ENCODE data around the gene ARHGEF25. TPM values are rescaled to one million over a fixed set of nuclear protein-coding genes. Genes with fewer than 3 reads are reported as not detected.
"Not testable (repeated sequence)": the region's sequence is repeated elsewhere in the genome, so short reads cannot be mapped to it uniquely, and the experiment has no call there.

Gene ARHGEF25
- total RNA-seq, 2 experiments from 2014 or later, result 1.1 to 1.2 TPM

GRCh38 chr12:57630891-57631433, 19.7 kb downstream of the ARHGEF25 start:
- Mint-ChIP-seq H3K4me1 (ENCODE audit: low read depth) (peaks cover 18% of the 10 kb centered on the region), H3K4me3 (no peak overlapping the region), H3K9me3 (no peaks in the 10 kb centered on the region), H3K36me3 (ENCODE audit: low read depth) (no peaks in the 10 kb centered on the region), H3K27ac (no peak overlapping the region), H3K27me3 (peaks cover 72% of the 10 kb centered on the region)
- no peak for TF ChIP-seq CTCF (IDR thresholded peaks at IDR 0.05)
- intact Hi-C loops (cut with micrococcal nuclease), result no loop called here
- no peak for DNase-seq
- ChIA-PET POLR2A (interaction anchor here (0.6 kb wide), 1 partner anchor 115 kb away, joined by 3 read pairs; no protein-coding TSS in a partner anchor), CTCF (interaction anchor here (1.2 to 4.9 kb wide), 3 partner anchors 8 to 48 kb away, joined by 3 to 28 read pairs (median 8); no protein-coding TSS in a partner anchor)
- no peak for ATAC-seq

GRCh38 chr12:57631566-57632072, 20.4 kb downstream of the ARHGEF25 start:
- peaks cover 65% of the 10 kb centered on the region for H3K27me3 Mint-ChIP-seq

GRCh38 chr12:57632073-57632957, 21.1 kb downstream of the ARHGEF25 start:
- Mint-ChIP-seq H3K4me1 (ENCODE audit: low read depth) (peaks cover 15% of the 10 kb centered on the region), H3K9me3 (no peaks in the 10 kb centered on the region), H3K27me3 (peaks cover 59% of the 10 kb centered on the region), H3K4me3 (peak overlapping the region; percentile 48), H3K36me3 (ENCODE audit: low read depth) (no peaks in the 10 kb centered on the region), H3K27ac (no peak overlapping the region)
- intact Hi-C loops (cut with micrococcal nuclease), result no loop called here
- no peak for TF ChIP-seq CTCF (IDR thresholded peaks at IDR 0.05)
- ChIA-PET POLR2A (no interaction called here), CTCF (interaction anchor here (0.7 to 4.9 kb wide), 11 partner anchors 10 to 110 kb away, joined by 3 to 28 read pairs (median 5); no protein-coding TSS in a partner anchor)
- DNase-seq (peak; percentile 43), ATAC-seq (peak; percentile 34)

More at GRCh38 chr12:57631566-57632072, 20.4 kb downstream of the ARHGEF25 start:
- intact Hi-C loops (cut with micrococcal nuclease), result no loop called here
- DNase-seq (no peak), ATAC-seq (no peak)
- no peaks in the 10 kb centered on the region for H3K9me3 Mint-ChIP-seq
- CTCF ChIA-PET, result interaction anchor here (1.2 to 4.9 kb wide), 3 partner anchors 9 to 48 kb away, joined by 3 to 28 read pairs (median 8); no protein-coding TSS in a partner anchor
- peaks cover 18% of the 10 kb centered on the region for H3K4me1 Mint-ChIP-seq (ENCODE audit: low read depth)
- H3K36me3 Mint-ChIP-seq (ENCODE audit: low read depth), result no peaks in the 10 kb centered on the region
- POLR2A ChIA-PET, result no interaction called here
- H3K4me3 Mint-ChIP-seq, result peak overlapping the region; percentile 41
- no peak for TF ChIP-seq CTCF (IDR thresholded peaks at IDR 0.05)
- H3K27ac Mint-ChIP-seq, result no peak overlapping the region

GRCh38 chr12:57632958-57633840, 22.0 kb downstream of the ARHGEF25 start, which contains the start of gene B4GALNT1:
B4GALNT1 (minus strand) TSS chr12:57633201; CDS start chr12:57632132, 1,069 bp downstream.
- ATAC-seq (peak; percentile 80), DNase-seq (peak; percentile 58)
- intact Hi-C loops (cut with micrococcal nuclease), result no loop called here
- peak; percentile 81 for TF ChIP-seq CTCF (IDR thresholded peaks at IDR 0.05)
- H3K27ac Mint-ChIP-seq, result no peak within 1 kb of the TSS
- ChIA-PET CTCF (interaction anchor here (0.6 to 4.9 kb wide), 19 partner anchors 9 to 175 kb away, joined by 3 to 28 read pairs (median 4); no protein-coding TSS in a partner anchor), POLR2A (no interaction called here)
- peaks cover 53% of the 10 kb centered on the region for H3K27me3 Mint-ChIP-seq
- H3K36me3 Mint-ChIP-seq (ENCODE audit: low read depth), result no peaks in the 10 kb centered on the region
- H3K4me3 Mint-ChIP-seq, result peak within 1 kb of the TSS; percentile 48
- no peaks in the 10 kb centered on the region for H3K9me3 Mint-ChIP-seq
- peaks cover 10% of the 10 kb centered on the region for H3K4me1 Mint-ChIP-seq (ENCODE audit: low read depth)

GRCh38 chr12:57636731-57637130, 25.5 kb downstream of the ARHGEF25 start:
- H3K9me3 Mint-ChIP-seq; DNase-seq; intact Hi-C loops (cut with micrococcal nuclease); H3K27ac Mint-ChIP-seq; H3K4me1 Mint-ChIP-seq (ENCODE audit: low read depth); H3K36me3 Mint-ChIP-seq (ENCODE audit: low read depth); H3K4me3 Mint-ChIP-seq; ATAC-seq: not testable (repeated sequence)
- POLR2A ChIA-PET, result interaction anchor here (0.6 kb wide), 1 partner anchor 210 kb away, joined by 3 read pairs; the partner anchor contains the start of gene CTDSP2
- CTCF ChIA-PET, result interaction anchor here (0.6 to 1.3 kb wide), 2 partner anchors 14 to 16 kb away, joined by 3 to 5 read pairs; no protein-coding TSS in a partner anchor
- peaks cover 21% of the 10 kb centered on the region for H3K27me3 Mint-ChIP-seq

Measured in activated CD8-positive, alpha-beta T cell treated with anti-CD3 and anti-CD28 coated beads for 36 hours (primary cell).